ENCODE results near the gene TRPM2. TPM values are rescaled to one million over a fixed set of nuclear protein-coding genes. Genes with fewer than 3 reads are reported as not detected.

The TRPM2 gene
- total RNA-seq, 1 experiment from 2014 or later = 11.0 TPM

GRCh38 chr21:44463724-44464123 lies 110.3 kb downstream of the TRPM2 start:
- Mint-ChIP-seq H3K27ac (ENCODE audit: low read depth, unreplicated experiment) (no peak overlapping the region), H3K4me1 (ENCODE audit: insufficient read depth, unreplicated experiment) (no peaks in the 10 kb centered on the region), H3K36me3 (ENCODE audit: insufficient read depth, unreplicated experiment) (no peaks in the 10 kb centered on the region), H3K9me3 (ENCODE audit: unreplicated experiment) (peaks cover 17% of the 10 kb centered on the region), H3K4me3 (ENCODE audit: unreplicated experiment) (no peak overlapping the region), H3K27me3 (ENCODE audit: insufficient read depth, unreplicated experiment) (no peaks in the 10 kb centered on the region)
- TF ChIP-seq CTCF (IDR thresholded peaks at IDR 0.05; ENCODE audit: unreplicated experiment) = no peak
- intact Hi-C loops (cut with micrococcal nuclease) = no loop called here
- CTCF ChIA-PET = interaction anchor here (0.6 kb wide), 1 partner anchor 10 kb away, joined by 3 read pairs; no protein-coding TSS in a partner anchor
- no peak for DNase-seq (ENCODE audit: unreplicated experiment)
- no TSS peak for BruUV-seq (replicated peaks)
- POLR2A ChIA-PET = no interaction called here

- H3K4me3 Mint-ChIP-seq (ENCODE audit: unreplicated experiment) = no peak overlapping the region
- BruUV-seq (replicated peaks) = no TSS peak
- peaks cover 17% of the 10 kb centered on the region for H3K9me3 Mint-ChIP-seq (ENCODE audit: unreplicated experiment)
- H3K27ac Mint-ChIP-seq (ENCODE audit: low read depth, unreplicated experiment) = no peak overlapping the region
- DNase-seq (ENCODE audit: unreplicated experiment) = no peak
- ChIA-PET CTCF (no interaction called here), POLR2A (no interaction called here)
- no peak for TF ChIP-seq CTCF (IDR thresholded peaks at IDR 0.05; ENCODE audit: unreplicated experiment)
- no peaks in the 10 kb centered on the region for H3K4me1 Mint-ChIP-seq (ENCODE audit: insufficient read depth, unreplicated experiment)
- intact Hi-C loops (cut with micrococcal nuclease) = no loop called here
- no peaks in the 10 kb centered on the region for H3K36me3 Mint-ChIP-seq (ENCODE audit: insufficient read depth, unreplicated experiment)
- H3K27me3 Mint-ChIP-seq (ENCODE audit: insufficient read depth, unreplicated experiment) = no peaks in the 10 kb centered on the region
These were observed 110.9 kb downstream of the TRPM2 start for GRCh38 chr21:44464351-44464750.

GRCh38 chr21:44466351-44466954 lies 113.0 kb downstream of the TRPM2 start:
- intact Hi-C loops (cut with micrococcal nuclease) = no loop called here
- no peak for DNase-seq (ENCODE audit: unreplicated experiment)
- Mint-ChIP-seq H3K9me3 (ENCODE audit: unreplicated experiment) (peaks cover 17% of the 10 kb centered on the region), H3K4me1 (ENCODE audit: insufficient read depth, unreplicated experiment) (no peaks in the 10 kb centered on the region), H3K36me3 (ENCODE audit: insufficient read depth, unreplicated experiment) (no peaks in the 10 kb centered on the region), H3K4me3 (ENCODE audit: unreplicated experiment) (no peak overlapping the region), H3K27ac (ENCODE audit: low read depth, unreplicated experiment) (no peak overlapping the region), H3K27me3 (ENCODE audit: insufficient read depth, unreplicated experiment) (no peaks in the 10 kb centered on the region)
- TF ChIP-seq CTCF (IDR thresholded peaks at IDR 0.05; ENCODE audit: unreplicated experiment) = no peak
- no TSS peak for BruUV-seq (replicated peaks)
- ChIA-PET POLR2A (no interaction called here), CTCF (interaction anchor here (0.6 kb wide), 1 partner anchor 442 kb away, joined by 3 read pairs; no protein-coding TSS in a partner anchor)

- intact Hi-C loops (cut with micrococcal nuclease) = no loop called here
- Mint-ChIP-seq H3K27ac (ENCODE audit: low read depth, unreplicated experiment) (no peak overlapping the region), H3K4me1 (ENCODE audit: insufficient read depth, unreplicated experiment) (no peaks in the 10 kb centered on the region), H3K36me3 (ENCODE audit: insufficient read depth, unreplicated experiment) (no peaks in the 10 kb centered on the region), H3K4me3 (ENCODE audit: unreplicated experiment) (no peak overlapping the region), H3K9me3 (ENCODE audit: unreplicated experiment) (peaks cover 17% of the 10 kb centered on the region), H3K27me3 (ENCODE audit: insufficient read depth, unreplicated experiment) (no peaks in the 10 kb centered on the region)
- no peak for TF ChIP-seq CTCF (IDR thresholded peaks at IDR 0.05; ENCODE audit: unreplicated experiment)
- ChIA-PET POLR2A (no interaction called here), CTCF (interaction anchor here (0.9 kb wide), 1 partner anchor 326 kb away, joined by 4 read pairs; no protein-coding TSS in a partner anchor)
- no TSS peak for BruUV-seq (replicated peaks)
- no peak for DNase-seq (ENCODE audit: unreplicated experiment)
These were observed 113.8 kb downstream of the TRPM2 start for GRCh38 chr21:44466996-44467858.

All from MCF 10A (cell line).